Activated CD4-positive, alpha-beta T cell treated with anti-CD3 and anti-CD28 coated beads, Interleukin-2, Interleukin-6, amounts not matched to agents 100 ng/mL and 50 ng/mL, durations not matched to agents 16 hours and 8 hours (primary cell): Measurements from ENCODE around the gene NUP85.
"Not testable (repeated sequence)": the region's sequence is repeated elsewhere in the genome, so short reads cannot be mapped to it uniquely, and the experiment has no call there.

Experiments
- DNase-seq: peaks from one replicate; pipeline ENCODE4 v3.0.0-alpha.2; 2020

Gene NUP85

GRCh38 chr17:75205037-75205792 lies at the start of gene NUP85:
Gene NUP85, plus strand, starts transcription at chr17:75205679. Its CDS starts 83 bp downstream, at chr17:75205762.
- peak; percentile 95 for DNase-seq

GRCh38 chr17:75158480-75158879 lies 47.0 kb upstream of the NUP85 start:
- DNase-seq = not testable (repeated sequence)

- no peak for DNase-seq
Observed at GRCh38 chr17:75159196-75160031, 46.1 kb upstream of the NUP85 start.

DNA sequence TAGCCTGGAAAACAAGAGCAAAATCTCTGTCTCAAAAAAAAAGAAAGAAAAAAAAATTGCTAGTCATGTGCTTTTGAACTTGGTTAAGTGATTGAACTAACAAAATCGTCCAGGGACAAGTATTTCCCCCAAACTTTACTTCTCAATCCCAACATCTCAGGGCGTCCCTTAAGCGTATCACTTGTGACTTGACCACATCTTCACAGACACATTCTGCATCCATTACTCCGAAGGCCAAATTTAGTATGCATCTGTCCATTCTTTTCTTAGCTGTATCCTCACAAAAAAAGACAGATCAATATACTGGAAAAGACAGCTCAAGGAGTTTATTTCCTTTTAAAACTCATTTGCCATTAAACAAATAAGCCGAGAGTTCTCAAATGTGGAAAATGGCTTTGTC lies 45.3 kb upstream of the NUP85 start:
- no peak for DNase-seq

DNA sequence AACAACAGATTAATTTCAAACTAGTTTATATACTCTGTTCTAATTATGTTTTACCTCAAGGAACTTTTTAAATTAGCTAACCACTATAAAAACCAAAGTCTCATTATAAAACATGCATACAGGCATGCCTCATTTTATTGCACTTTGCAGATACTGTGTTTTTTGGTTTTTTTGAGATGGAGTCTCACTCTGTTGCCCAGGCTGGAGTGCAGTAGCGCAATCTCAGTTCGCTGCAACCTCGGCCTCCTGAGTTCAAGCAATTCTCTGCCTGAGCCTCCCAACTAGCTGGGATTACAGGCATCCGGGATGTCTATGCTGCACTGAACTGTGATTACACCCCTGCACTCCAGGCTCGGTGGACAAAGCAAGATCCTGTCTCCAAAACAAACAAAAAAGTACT lies 42.4 kb upstream of the NUP85 start:
- no peak for DNase-seq

DNA sequence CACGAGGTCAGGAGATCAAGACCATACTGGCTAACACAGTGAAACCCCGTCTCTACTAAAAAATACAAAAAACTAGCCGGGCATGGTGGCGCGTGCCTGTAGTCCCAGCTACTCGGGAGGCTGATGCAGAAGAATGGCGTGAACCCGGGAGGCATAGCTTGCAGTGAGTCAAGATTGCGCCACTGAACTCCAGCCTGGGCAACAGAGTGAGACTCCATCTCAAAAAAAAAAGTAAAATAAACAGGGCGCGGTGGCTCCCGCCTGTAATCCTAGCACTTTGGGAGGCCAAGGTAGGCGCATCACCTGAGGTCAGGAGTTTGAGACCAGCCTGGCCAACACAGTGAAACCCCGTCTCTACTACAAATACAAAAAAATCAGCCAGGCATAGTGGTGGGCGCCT lies 40.9 kb upstream of the NUP85 start:
- DNase-seq = not testable (repeated sequence)

- DNase-seq = no peak
Observed at GRCh38 chr17:75168998-75169397, 36.5 kb upstream of the NUP85 start.

DNA sequence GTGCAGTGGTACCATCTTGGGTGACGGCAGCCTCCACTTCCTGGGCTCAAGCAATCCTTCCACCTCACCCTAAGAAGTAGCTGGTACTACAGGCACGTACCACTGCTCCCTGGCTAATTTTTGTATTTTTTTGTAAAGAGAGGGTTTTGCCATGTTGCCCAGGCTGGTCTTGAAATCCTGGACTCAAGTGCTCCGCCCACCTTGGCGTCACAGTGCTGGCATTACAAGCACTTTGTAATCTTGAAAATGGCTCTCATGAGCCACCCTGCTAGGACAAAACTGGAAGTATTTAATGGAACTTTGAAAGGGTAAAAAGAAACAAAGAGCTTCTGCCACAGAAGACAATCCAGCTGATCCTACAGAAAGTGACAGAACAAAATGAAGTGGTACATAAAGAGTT lies 32.0 kb upstream of the NUP85 start:
- DNase-seq = no peak

DNA sequence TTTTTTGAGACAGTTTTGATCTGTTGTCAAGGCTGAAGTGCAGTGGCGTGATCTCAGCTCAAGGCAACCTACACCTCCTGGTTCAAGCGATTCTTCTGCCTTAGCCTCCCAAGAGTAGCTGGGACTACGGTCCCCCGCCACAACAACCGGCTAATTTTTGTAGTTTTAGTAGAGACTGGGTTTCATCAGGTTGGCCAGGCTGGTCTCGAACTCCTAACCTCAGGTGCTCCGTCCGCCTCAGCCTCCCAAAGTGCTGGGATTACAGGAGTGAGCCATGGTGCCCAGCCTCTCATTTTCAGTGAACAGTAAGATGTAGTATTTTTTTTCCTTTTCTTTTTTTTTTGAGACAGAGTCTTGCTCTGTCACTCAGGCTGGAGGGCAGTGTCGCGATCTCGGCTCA lies 30.5 kb upstream of the NUP85 start:
- no peak for DNase-seq

GRCh38 chr17:75176625-75177024 lies 28.9 kb upstream of the NUP85 start:
- DNase-seq = no peak

DNA sequence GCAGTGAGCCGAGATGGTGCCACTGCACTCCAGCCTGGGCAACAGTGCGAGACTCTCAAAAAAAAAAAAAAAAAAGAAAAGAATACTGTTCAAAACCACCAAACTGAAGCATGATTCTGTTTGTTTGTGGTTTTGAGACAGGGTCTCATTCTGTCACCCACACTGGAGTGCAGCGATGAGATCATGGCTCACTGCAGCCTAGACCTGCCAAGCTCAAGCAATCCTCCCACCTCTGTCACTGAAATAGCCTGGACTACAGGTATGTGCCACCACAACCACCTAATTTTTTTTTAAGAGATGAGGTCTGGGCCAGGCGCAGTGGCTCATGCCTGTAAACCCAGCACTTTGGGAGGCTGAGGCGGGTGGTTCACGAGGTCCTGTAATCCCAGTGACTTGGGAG lies 27.0 kb upstream of the NUP85 start:
- no peak for DNase-seq

- DNase-seq = no peak
Observed at GRCh38 chr17:75181110-75181509, 24.4 kb upstream of the NUP85 start.

DNA sequence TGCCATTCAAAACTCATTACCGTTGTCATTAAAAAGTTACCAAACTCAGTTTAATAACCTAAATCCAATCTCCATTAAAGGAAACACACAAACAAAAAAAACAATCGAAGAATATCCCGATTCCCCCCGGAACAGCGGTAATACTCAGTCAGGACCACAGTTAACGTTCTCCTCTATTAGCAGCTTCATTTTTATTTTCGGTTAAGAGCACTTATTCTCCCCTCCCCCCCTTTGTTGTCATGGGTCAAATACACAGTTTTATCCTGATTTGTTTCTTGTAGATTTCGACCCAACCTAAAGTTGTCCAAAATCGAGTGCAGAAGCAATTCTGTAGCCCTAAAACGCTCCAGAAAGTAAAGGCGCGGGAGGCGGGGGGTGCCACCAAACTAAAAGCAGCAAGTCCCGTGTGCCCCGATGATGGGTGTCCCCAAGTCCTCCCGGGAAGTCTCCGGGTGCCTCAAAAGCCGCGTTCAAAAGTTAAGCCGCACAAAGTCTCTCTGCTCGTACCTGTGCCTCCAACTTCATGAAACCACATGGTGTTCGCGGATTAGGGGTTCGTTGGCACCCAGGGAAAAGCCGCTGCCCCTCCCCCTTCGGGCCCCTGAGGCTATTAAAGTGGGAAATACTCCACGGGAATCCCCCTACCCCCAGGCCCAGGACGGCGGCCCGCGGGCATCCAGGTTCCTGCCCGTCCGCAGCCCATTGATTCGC lies 23.7 kb upstream of the NUP85 start:
- DNase-seq = peak; percentile 41

DNA sequence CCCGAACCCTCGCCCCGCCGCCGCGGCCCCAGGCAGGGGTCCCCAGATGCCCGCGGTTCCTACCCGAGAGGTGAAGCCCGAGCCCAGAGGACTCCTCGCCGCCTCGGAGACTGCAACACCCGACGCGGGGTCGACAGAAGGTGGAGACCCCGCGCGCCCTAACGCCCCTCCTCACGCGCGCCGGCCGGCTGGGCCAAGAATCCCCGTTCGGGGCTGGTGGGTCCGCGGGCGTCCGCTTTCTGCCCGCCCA lies 23.2 kb upstream of the NUP85 start:
- no peak for DNase-seq

GRCh38 chr17:75182569-75183436 lies 22.7 kb upstream of the NUP85 start, which contains the start of gene SUMO2:
Gene SUMO2, minus strand, starts transcription at chr17:75182959. Its CDS starts 125 bp downstream, at chr17:75182834.
- peak; percentile 97 for DNase-seq

GRCh38 chr17:75183999-75184884 lies 21.2 kb upstream of the NUP85 start:
- no peak for DNase-seq

GRCh38 chr17:75188614-75189013 lies 16.9 kb upstream of the NUP85 start:
- DNase-seq = no peak

DNA sequence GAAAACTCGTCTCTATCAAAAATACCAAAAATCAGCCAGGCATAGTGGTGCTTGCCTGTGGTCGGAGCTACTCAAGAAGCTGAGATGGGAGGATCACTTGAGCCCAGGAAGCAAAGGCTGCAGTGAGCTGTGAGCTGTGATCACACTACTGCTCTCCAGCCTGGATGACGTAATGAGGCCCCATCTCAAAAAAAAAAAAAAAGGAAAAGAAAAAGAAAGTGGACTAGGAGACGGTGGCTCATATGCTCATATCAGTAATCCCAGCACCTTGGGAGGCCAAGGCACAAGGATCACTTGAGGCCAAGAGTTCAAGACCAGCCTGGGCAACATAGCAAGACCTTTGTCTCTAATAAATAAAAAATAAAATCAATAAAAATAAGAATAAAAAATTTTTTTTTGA lies 13.9 kb upstream of the NUP85 start:
- no peak for DNase-seq

DNA sequence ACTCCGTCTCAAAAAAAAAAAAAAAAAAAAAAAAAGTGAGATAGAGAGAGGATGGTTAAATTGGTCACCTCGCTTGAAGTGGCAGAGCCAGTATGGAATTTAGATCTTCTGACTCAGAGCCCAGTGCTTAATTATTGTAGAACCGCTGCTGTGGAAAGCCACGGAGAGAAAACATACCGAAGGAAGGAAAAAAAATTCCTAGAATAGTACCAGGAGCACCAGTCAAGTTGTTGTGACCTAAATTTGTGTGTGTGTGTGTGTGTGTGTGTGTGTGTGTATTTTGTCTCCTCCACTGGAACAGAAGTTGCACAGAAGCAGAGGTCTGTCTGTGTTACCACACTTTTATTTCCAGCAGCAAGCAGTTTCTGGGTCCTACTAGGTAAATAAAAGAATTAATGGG lies 10.6 kb upstream of the NUP85 start:
- no peak for DNase-seq

DNA sequence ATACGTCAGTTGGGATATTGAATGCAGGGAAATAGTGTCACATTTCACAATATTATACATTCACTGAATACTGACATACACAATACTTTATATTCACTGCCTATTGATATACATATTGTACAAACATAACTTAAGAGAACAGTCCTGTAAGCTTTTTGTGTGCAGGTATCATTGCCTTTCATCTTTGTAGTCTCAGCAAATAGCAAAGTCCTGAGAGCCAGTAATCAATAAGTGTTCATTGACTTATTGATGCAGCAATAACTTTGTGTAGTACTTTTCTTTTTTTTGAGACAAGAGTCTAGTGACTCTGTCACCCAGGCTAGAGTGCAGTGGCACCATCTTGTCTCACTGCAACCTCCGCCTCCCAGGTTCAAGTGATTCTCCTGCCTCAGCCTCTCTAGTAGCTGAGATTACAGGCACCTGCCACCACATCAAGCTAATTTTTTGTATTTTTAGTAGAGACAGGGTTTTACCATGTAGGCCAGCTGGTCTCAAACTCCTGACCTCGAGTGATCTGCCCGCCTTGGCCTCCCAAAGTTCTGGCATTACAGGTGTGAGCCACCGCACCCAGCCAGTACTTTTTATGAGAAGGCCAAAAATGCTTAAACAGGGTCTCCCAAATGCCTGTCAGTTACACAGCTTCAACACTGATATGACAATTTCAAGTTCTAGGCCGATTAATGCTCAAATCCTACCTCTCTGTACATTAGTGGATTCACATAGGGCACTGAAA lies 5.4 kb upstream of the NUP85 start:
- no peak for DNase-seq

DNA sequence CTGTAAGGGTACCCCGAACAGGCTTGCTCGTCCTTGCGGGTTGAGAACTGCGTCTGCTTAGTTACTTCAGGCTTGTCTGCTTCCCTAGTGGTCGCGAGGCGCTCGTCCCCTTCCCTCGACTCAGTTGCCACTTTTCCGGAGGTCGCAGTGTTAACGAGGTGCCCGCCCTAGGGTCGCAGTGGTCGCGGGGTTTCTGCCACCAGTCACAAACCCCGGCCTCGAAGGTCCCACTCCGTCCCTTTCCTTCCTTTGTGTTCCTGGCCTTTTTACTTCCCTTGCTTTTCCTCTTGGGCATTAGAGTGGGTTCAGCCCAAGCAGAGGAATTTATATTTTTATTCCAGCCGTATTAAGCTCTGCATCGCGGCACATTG lies 299 bp downstream of the NUP85 start:
- DNase-seq = no peak
